ENCODE data around the gene DEPP1.

The DEPP1 gene

GRCh38 chr10:44946205-44946604, 32.4 kb downstream of the DEPP1 start:
- TF ChIP-seq CTCF (IDR thresholded peaks at IDR 0.05; ENCODE audit: insufficient read depth, low read depth, low read length, missing control alignments), result no peak
- H3K4me3 ChIP-seq (ENCODE audit: low read depth, low read length), result no peak overlapping the region
- DNase-seq (ENCODE audit: low read depth), result peak; percentile 69

GRCh38 chr10:44944354-44944753, 34.3 kb downstream of the DEPP1 start:
- no peak for TF ChIP-seq CTCF (IDR thresholded peaks at IDR 0.05; ENCODE audit: insufficient read depth, low read depth, low read length, missing control alignments)
- DNase-seq (ENCODE audit: low read depth), result no peak
- H3K4me3 ChIP-seq (ENCODE audit: low read depth, low read length), result no peak overlapping the region

GRCh38 chr10:44939691-44940401, 38.8 kb downstream of the DEPP1 start:
- no peak for DNase-seq (ENCODE audit: low read depth)

GRCh38 chr10:44938956-44939355, 39.7 kb downstream of the DEPP1 start:
- H3K4me3 ChIP-seq (ENCODE audit: low read depth, low read length), result no peak overlapping the region
- TF ChIP-seq CTCF (IDR thresholded peaks at IDR 0.05; ENCODE audit: insufficient read depth, low read depth, low read length, missing control alignments), result no peak
- no peak for DNase-seq (ENCODE audit: low read depth)

More at GRCh38 chr10:44939691-44940401, 38.8 kb downstream of the DEPP1 start:
- TF ChIP-seq CTCF (IDR thresholded peaks at IDR 0.05; ENCODE audit: insufficient read depth, low read depth, low read length, missing control alignments), result no peak
- H3K4me3 ChIP-seq (ENCODE audit: low read depth, low read length), result no peak overlapping the region

GRCh38 chr10:44937196-44938005, 41.2 kb downstream of the DEPP1 start:
- DNase-seq (ENCODE audit: low read depth), result no peak
- H3K4me3 ChIP-seq (ENCODE audit: low read depth, low read length), result no peak overlapping the region
- no peak for TF ChIP-seq CTCF (IDR thresholded peaks at IDR 0.05; ENCODE audit: insufficient read depth, low read depth, low read length, missing control alignments)

- no peak overlapping the region for H3K4me3 ChIP-seq (ENCODE audit: low read depth, low read length)
- TF ChIP-seq CTCF (IDR thresholded peaks at IDR 0.05; ENCODE audit: insufficient read depth, low read depth, low read length, missing control alignments), result no peak
These were observed 42.2 kb downstream of the DEPP1 start for GRCh38 chr10:44936314-44936975.

More at GRCh38 chr10:44936314-44936975, 42.2 kb downstream of the DEPP1 start:
- no peak for DNase-seq (ENCODE audit: low read depth)
